Measurements from ENCODE around the gene CRYGN.

CRYGN gene, protein sequence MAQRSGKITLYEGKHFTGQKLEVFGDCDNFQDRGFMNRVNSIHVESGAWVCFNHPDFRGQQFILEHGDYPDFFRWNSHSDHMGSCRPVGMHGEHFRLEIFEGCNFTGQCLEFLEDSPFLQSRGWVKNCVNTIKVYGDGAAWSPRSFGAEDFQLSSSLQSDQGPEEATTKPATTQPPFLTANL

DNA sequence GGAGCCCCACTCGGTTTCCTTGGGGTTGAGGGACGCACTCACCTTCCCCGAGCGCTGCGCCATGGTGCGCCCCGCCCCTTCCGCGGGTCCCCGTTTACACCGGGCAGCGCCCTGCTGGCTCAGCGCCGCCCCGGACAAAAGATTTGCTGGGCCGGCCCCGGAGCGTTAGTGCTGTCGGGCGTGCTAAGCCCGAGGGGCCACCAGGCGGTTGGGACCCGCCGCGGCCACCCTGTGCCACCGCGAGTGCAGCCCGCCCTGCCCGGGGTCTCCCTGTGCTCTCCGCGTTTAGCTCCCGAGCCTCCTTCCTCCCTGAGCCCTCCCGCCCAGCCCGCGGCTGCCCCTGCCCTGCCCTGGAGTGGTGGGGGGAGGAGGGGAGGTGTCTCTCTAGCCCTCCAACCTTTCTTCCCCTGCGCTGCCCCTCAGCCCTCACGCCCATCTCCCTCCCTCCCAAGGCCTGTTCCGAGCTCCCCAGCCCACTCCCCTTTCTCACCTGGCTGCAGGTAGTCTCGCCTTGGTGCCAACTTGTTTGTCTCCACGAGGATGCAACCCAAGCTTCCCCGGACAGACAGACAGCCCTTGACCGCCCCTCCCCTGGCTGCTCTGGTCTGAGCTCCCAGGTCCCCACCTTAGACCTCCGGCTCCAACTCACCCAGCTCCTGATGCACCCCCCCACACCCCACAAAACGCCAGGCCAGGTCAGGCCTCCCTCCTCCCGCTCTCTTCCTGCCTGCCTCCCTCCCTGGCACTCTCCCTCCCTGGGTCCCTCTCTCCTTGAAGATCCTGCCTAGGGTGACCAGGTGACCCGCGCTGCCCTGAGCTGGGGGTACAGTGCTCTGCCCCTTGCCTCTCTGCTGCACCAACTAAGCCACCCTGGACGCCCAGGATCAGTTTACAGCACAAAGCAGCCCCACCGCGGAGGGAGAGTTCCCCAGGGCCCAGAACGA, at the start of gene CRYGN:
TSS of gene CRYGN (minus strand) at position 287 of the 944 bp plus-strand sequence. CDS start at position 63, 224 bp downstream.
- no peak for DNase-seq

DNA sequence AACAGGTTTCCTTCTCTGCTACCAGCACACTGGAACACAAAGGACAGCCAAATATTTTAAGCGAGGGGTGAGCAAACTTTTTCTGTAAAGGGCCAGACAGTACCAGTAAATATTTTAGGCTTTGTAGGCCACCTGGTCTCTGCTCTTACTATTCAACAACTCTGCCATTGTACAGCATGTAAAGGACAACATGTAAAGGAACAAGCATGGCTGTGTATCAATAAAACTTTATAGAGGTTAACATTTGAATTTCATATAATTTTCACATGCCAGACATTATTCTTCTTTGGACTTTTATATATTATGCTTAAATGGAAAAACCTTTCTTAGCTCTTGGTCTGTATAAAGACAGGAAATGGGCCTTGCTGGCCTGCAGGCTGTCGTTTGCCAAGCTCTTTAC, 49.6 kb upstream of the CRYGN start:
- no peak for DNase-seq

DNA sequence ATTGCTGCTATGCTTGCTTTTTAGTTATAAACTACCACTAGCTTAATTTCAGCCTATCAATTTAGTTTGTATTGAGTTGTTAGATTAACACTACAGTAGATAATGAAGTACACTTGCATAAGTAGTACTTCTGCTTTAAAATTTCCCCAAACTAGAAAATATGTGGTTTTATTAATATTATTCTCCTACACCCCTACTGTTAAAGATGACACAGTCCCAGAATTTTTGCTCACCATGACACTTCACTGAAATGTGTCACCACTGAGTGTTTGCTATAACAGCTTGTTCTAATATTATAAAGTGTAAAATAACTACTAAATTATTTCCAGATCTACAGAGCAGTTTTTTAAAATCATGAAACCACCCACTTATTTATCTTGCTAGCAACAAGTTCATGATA, 48.2 kb upstream of the CRYGN start:
- DNase-seq = no peak

DNA sequence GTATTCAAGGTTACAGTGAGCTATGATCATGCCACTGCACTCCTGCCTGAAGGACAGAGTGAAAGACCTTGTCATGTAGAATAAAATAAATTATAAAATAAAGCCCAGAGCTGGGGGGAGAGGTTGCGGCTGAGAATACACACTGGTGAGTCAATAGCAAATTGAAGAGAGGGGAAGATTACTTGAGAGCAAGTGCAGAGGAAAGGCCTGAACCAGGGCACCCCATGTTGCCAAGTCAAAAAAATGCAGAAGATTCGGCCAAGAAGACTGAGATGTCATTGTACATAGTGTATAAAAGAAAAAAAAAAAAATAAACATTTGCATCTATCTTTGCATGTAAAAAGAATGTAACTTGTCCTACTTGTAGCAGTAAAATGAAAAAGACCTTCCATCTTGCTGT, 47.3 kb upstream of the CRYGN start:
- no peak for DNase-seq

DNA sequence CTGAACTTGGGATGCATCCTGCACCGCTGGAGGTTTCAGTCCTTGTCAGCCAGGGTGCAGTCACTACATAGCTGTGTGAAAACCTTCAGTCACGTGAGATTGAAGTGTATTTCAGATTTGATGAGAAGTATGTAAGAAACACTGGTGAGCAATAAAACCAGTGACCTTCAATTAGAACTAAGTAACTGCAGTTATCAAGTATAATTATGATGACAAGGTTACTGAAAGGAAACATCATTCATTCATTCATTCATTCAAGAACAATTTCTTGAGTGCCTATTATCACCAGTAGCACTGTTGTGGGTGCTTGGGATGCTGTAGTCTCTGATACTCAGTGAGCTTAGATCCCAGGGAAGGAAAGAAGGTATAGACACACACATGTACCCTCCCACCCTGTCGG, 46.1 kb upstream of the CRYGN start:
- DNase-seq = no peak

DNA sequence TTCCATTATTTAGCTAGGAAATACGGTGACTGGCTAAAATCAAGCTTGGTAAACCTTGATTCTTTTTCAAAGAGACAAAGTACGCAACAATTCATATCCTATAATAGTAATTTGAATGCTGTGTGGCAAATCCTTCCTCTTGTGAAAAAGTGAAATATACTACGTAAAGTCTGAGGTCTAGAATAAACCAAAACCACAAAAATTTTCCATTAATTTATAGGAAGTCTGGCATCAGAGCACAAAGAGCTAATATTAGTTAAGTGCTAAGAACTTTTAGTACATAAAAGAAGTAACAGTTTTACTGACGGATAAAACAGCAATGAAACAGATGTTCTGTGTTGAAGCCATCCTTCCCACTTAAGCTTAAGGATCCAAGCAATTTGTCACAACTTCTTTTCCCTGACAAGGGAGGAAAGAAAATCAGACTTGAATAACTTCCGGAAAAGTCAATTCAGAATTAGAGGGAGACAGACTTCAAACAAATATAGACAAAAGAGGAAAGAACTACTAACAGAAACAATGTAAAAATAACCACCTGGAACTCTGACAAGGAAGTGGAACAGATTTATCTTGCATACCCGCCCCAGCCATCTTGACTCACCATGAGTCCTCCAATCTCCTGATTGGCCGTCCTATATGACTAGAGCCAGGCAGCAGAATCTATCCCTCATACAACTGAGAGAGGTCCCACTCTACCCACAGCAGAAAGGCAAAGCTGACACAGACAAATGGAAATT, 45.2 kb upstream of the CRYGN start:
- DNase-seq = no peak

DNA sequence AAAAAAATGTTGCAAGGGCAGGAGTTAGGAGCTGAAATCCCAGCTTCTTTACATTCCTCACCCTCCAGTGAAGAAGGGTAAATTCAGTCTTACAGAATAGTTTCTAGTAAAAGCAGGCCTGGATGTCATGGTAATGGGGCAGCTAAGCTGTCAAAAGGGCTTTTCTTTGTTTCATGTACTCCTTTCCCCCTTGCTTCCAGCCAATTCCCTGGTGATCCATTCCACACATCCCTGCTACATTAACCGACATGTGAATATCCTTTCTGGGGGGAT, 43.7 kb upstream of the CRYGN start:
- DNase-seq = no peak

DNA sequence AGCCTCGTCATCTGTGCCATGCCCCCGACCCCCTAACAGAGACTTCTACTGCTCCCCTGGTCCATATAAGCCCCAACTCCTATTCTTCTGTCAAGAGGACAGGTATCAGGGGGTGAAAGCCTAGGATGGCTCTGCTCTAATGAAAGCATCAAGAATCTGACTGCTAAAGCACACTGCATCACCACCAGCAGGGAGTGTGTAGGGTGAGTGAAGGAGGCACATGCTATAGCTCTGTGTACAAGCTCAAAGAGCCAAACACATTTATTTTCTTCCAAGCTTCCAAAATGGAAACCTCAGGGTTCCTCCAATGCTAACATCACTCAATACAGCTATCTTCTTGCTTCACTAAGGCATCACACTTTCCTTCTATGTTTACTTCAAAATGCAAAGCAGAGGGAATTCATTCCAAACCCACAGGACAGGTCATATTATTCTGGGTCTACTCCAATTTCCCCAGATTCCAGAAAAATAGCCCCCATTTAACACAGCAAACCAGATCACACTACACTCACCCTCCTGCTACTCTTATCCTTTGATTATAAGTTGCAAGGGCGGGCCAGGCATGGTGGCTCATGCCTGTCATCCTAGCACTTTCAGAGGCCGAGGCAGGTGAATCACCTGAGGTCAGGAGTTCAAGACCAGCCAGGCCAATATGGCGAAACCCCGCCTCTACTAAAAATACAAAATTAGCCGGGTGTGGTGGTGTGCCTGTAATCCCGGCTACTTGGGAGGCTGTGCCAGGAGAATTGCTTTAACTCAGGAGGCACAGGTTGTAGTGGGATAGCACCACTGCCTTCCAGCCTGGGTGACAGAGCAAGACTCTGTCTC, 43.2 kb upstream of the CRYGN start:
- DNase-seq = no peak

DNA sequence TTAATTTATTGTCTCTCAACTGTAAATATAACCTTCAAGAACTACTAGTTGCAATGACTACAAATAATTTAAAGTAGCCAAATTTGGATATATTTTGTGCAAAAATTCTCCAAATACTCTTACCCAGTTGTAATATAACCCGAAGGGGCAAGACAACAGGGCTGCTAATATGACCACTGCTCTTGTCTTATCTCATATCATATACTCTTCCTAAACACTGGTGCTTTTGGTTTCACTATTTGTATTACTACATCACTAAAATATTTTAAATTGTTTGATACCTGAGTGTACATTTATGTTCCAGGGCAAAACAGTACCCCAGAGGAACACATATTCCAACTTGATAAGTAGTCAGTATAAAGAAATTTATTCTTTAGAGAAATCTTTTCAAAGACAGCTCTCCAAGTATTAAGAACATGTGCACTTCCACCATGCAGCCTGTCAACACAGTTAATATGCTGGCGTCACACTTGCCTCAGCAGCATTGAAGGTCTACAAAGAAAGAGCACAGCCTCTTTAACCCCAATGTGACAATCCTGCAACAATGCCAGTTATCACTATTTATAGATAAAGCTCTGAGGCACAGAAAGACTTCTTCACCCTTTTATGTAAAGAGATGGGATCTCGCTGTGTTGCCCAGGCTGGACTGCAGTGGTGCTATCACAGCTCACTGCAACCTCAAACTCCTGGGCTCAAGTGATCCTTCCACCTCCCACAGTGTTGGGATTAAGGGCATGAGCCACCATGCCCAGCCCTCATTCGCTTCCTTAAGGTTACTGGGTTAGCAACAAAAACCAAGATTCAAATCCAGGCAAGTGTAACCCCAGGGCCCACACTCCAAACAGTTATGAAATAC, 41.9 kb upstream of the CRYGN start:
- no peak for DNase-seq

DNA sequence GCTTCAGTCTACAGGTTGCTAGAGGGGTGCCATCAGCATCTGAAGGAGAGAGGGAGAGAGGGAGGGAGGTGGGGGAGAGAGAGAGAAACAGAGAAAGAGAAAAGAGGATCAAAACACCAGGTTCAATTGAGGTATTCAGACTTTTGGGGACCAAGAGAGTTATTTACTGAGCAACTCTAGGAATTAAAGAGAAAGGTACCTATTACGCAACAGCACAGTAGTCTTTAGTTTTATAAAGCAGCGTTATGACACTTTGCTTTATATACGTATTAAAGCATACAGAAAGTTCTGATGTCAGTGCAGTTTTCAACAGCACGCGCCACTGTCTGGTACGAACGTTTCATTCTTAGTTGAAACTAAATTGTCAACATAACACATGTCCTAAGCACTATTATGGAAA, 37.9 kb upstream of the CRYGN start:
- no peak for DNase-seq

DNA sequence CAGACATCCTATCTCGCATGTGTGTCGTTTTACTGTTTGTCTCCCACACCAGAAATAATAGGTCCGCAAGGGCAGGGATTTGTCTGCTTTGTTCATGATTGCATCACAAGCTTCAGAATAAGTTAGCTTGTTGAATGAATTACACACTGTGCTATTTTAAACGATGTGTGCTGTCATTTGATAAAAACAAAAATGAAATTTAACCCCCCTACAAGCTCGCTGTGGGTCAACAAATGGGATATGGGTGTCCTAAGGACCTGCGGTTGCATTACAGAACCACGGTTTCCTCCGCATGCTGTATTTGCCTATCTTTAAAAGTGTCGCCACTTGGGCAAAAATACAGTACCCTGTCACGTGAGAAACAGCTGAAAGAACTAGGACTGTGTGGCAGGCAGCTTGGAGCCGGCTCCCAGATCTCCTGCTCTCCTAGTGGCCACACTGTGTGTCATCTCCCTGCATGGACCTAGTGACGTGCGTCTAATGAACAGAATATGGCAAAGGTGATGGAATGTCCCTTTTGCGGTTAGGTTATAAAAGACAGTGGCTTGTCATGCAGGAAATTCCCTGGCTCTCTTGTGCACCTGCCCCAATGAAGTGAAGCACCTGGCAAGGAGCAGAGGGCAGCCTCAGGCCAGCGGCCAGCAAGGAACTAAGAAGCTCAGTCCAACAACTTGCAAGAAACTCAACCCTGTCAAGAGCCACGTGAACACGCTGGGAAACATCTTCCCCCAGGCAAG, 32.9 kb upstream of the CRYGN start:
- DNase-seq = no peak

DNA sequence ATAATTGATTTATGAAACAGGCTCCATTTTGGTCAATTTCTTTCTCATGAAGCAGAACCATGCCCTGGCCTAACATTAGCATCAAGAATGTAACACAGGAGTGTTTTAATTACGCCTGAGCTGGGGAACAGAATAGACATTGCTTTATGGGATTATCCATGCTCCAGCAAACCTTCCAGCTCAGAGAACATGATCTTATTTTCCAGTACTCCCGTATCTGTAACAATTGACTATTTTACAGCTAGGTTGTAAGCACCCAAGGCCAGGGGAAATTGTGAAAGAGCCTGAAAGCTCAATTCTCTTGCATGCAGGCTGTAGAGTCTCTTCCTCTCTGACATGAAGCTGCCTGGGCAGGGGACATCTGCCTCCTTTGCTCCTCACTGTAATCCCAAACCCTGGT, 30.8 kb upstream of the CRYGN start:
- DNase-seq = no peak

DNA sequence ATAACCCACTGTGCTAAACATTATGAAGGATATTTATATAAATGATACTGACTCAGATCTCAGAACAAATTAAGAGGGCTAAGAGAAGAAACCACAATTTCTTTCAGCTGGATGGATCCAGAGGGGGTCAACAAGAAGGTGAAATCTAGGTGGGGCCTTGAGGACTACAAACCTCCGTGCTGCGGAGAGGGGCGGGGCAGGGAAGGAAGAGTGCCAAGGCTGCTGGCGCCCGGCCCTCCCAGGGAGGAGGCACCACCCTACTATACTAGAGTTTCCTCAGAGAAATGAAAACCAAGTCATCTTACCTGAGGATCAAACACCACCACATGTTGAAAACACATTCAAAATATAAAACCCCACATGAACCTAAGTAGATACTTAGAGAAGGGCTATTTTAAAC, 29.3 kb upstream of the CRYGN start:
- DNase-seq = no peak

DNA sequence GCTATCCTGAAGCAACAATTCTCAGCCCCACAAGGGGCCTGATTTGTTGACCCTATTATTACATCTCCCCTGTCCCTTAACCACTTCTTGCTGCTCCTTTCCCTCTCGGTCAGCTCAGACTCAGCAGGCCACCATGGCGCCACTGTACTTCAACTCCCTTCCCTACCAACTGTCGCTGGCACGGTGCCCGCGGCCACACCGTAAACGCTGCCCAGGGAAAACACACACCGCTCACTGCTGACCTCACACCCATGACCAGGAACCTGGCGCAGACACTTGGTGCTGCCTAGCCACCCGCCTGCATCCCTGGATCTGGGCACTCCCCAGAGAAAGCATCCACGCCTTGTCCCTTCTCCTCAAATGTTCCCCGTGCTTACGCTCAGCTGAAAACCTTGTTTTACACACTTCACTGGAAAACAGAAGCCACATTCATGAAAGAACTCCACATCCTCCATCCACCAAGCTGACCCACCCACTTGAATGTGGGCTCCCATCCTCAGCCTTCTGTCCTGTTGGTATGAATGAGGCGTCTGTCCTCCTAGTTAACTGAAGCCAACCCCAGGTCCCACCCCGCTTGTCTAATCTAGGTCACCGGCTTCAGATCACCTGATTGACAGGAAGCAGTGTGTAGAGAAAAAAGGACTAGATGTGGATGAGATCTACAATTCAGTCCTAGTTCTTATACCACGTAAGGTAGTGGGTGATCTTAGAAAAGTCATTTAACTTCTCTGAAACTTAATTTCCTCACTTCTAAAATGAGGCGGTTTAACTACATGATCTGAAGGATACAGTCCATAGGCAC, 28.5 kb upstream of the CRYGN start:
- peak; percentile 63 for DNase-seq

DNA sequence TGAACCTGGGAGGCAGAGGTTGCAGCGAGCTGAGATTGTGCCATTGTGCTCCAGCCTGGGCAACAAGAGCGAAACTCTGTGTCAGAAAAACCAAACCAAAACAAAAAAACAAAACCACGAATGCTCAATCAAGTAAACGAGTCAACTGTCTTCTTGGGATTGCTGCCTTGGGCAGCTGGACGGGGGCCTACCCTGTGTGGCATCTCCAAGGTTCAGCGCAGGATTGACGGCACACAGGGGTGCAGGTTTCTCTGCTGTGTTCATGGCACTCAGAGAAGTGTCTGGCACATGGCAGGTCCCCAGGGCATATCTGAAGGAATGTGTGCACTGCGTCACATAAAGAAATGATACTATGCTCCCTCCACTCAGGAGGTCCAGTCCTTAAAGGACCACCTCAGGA, 25.2 kb upstream of the CRYGN start:
- no peak for DNase-seq

DNA sequence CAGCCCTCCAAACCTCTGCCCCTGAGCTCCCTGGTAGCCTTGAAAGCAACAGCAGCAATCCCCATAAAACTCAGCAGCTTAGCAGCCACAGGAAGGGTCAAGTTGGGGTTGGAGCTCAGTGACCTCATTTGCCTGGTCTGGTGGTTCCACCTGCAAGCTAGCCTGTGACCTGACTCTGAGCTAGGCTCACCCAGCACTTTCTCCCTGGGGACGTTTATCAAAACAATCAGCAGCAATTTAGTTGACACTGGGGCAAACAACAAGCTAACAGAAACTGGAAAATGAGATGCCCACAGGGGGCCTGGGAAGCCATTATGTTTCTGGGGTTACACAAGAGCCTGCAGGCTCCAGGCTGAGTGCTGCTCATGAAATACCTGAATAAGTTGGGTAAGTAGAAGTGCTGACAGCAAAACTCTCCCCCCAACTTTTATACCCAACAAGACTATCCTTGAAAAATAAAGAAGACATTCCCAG, 22.4 kb upstream of the CRYGN start:
- no peak for DNase-seq

DNA sequence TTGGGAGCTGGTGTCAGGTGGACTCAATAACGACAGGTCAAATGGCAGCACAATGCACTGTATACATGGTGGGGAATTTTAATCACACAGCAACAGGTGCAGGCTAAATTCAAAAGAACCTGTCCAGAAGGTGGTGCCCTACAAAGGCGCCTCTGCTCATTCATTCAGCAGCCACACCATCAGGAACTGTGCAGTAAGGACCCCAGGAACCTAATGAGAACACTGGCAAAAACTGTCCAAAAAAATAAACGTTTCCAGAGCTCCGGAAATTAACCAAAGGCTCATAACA, 21.9 kb upstream of the CRYGN start:
- DNase-seq = no peak

DNA sequence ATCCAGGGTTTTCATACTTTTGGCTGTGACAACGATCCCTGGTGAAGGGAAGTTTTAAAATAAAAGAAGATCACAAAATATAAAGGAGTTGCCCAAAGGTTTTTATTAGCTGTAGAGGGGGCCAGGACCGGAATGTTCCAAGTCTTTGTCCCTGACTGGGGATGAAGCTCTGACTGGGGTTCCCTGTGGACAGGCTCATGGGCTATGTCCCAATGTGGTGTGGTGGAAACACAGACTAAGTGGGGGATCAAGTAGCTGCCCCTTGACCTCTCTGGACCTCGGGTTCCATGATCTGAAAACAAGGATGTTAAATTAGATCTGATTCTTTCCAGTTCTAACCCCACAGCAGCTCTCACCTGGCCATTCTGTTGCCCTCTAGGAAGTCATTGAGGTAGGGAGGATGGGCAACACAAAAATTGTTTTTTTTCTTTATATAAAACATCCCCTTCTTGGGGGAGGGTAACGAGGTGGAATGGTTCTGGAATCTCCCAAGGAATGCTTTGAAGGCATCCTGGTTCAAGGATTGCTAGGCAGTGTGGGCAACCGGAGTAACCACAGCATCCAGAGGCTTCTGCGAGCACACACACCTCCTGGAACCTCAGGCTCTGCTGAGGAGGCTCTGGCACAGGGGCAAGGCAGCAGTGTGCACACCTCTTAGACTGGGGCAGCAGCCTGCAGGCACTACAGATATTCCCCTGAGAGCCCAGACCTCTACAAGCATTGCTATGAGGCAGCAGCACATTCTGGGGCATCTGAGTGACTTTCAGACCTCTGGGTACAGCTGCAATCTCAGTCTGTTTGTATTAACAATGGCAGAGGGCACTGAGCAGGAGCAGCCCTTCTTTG, 21.4 kb upstream of the CRYGN start:
- DNase-seq = no peak

DNA sequence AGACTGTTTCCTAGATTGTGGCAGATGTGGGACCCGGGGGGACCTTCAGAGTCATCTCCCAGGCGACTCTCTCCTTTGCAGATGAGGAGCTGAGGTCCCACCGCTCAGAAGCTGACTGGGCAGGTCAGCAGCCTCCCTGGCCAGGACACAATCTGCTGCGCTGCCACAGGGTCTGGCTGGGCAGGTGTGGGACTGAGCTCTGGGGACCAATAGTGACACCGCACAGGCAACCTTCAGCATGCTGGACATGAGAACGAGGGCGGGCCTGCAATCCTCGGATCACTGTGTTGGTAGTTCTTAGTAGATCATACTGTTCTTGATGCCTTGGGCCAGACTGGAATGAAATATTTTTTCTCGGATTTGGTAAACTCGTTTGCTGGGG, 20.5 kb upstream of the CRYGN start:
- DNase-seq = no peak
